Measurements from ENCODE around the gene SKOR1.

SKOR1 gene

DNA sequence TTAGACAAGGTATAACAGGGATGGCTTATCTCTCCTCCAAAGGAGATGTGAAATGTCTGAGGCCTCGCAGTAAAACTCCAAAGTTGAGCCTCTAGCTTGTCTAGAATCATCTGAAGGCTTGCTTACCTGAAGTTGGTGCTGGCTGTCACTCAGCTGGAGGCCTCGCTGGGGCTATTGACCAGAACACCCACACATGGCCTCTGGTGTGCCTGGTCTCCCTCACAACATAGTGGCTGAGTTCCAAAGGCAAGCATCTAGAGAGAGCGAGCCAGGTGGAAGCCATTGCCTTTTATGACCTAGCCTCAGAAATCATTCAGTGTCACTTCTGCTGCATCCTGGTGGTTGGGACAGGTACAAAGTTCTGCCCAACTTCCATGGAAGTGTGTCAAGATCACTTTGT, 31.9 kb downstream of the SKOR1 start:
- DNase-seq, result no peak

DNA sequence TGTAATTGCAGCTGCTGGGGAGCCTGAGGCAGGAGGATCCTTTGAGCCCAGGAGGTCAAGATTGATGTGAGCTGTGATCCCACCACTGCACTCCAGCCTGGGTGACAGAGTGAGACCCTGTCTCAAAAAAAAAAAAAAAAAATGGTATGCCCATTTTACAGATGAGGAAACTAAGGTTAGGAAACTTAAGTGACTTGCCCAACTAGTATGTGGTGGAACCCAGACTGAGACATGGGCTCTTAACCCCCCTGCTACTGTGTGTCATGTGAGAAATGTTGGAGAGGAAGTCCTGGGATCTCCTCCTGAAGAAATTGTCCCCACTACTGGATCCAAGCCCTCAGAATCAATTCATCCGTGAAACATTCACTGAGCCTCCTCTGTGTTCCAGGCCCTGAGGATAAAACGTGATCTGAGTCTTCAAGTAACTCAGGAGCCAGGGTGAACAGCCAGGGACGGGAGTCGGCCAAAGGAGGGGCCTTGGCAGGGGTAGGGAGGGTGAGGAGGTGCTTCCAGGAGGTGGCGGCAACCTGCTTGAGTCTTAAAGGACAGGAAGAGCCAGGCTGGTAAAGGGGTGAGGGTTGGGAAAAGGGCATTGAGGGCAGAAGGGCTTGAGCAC, 34.1 kb downstream of the SKOR1 start:
- no peak for DNase-seq

DNA sequence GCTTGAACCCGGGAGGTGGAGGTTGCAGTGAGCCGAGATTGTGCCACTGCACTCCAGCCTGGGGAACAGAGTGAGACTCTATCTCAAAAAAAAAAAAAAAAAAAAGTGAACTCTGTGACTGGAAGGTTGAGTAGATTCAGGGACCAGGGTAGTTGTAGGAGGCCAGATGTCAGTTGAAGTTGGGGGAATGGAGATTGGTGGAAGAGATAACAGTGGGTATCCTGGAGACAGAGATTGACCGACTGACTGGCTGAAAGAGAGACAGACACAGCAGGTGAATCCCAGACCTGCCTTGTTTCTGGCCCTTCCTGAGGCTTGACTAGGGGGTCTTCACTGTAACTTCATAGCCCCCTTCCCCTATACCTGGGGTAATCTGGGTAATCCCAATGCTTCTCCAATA, 36.7 kb downstream of the SKOR1 start:
- DNase-seq, result no peak

DNA sequence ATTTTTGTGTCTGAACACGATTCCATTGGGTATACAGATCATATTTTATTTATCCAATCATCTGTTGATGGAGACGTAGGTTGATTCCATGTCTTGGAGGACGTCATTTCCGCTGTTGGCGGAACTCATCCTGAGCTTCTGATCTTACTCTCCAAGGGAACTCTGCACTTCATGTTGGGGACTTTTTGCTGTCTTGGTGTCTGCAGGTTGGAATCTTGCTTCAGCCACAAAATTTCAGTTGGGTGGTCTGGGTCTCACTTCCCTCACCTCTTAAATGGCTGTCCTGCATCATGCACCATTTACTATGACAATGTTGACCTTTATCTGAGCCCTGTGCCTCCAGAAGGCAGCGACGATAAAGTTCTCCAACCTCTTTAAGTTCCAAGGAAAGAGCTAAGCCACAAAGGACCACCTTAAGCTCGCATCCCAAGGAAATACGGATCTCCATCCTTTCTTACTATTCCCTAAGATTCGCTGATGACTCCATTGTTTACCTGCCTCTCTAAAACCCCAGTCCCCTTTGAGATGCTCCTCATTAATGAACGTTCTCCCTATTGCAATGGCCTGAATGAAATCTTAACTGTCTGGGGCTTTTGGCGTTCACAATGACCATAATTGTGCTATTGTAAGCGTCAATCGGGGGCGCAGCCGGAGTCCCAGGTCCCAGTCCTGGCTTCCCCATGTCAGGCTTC, 37.6 kb downstream of the SKOR1 start:
- DNase-seq, result no peak

DNA sequence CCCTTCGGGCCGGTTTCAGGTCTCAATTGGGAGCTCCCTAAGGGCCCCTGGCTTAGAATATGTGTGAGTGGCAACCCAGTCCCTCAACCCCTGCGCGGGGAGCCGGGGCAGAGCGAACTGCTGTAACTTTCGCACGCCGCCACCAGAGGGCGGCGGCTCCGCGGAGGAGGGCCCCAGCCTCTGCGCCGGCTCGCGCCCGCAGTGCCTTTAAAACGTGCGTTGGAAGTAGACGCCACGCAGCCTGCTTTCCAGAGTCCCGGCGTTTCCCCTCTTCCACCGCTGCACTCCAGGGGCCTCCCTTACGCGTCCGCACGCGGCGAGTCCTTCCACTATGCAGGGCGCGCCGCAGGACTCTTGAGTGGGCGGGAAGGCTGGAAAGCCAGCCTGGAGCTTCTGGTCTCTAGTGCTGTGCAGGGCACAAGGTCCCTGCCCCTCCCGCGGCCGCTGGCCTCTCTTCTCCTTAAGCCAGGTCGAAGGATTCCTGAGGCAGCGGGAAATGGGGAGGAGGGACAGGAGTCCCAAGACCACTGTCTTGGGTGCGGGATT, 38.2 kb downstream of the SKOR1 start:
- DNase-seq, result peak; percentile 53

DNA sequence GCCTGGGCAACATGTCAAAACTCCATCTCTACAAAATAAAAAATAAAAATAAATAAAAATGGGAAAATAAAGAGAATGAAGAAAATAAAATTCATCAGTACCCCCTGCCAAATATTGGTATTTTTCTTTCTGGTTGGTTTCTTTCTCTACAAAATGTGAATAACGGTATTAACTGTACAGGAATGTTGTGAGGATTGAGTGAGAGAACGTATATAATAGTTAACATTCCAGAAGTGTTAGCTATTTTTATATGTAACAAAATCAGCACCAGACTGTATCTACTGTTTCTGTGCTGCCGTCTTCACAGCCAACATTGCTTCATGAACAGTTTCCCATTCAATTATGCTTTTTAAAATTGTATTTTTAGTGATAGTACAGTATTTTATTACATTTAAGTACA, 40.0 kb downstream of the SKOR1 start:
- no peak for DNase-seq

DNA sequence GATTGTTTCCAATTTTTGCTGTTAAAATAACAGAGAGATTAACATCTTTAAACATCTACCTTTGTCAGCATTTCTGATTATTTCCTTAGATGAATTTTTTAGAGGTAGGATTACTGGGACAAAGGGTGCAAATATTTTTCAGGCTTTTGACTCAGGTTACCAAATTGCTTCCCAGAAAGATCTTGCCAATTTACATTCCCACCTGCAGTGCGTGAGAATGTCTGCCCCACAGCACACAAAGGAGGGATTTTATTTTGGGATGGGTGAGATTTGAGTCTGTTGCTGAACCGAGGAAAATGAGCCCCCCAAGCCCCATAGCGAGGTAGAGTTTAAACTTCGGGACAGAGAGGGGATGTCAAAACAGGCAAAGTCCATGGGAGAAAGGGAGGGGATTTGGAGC, 40.5 kb downstream of the SKOR1 start:
- DNase-seq, result no peak

DNA sequence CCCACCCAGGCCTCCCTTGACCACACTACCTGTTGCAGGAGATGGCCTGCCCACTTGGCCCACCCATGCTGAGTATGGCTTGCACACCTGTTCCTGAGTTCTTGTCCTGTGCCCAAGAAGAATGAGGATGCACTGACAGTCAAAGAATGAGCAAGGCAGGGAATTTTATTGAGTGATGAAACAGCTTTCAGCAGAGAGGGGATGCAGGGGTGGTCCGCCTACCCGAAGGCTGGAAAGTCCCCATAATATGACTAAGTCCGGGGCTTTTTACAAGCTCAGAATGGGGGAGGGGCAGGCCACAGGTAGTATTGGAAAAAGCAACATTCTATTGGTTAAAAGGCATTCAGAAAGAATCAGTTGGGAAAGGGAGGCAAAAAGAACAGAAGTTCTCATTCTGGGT, 44.4 kb downstream of the SKOR1 start:
- no peak for DNase-seq

DNA sequence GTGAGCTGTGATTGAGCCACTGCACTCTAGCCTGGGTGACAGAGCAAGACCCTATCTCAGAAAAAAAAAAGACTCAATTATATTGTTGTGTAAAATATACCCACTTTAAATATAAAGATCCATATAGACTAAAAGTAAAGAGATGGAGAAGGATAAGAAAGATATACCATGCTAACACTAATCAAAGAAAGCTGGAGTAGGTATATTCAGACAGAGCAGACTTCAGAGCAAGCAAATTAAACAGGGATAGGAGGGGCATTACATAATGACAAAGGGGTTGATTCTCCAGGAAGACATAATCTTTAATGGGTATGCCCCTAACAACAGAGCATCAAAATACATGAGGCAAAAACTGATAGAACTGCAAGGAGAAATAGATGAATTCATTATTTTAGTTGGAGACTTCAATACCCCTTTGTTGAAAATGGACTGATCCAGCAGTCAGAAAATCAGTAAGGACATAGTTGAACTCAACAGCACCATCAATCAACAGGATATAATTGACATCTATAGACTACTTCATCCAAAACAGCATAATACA, 45.6 kb downstream of the SKOR1 start:
- DNase-seq, result no peak

DNA sequence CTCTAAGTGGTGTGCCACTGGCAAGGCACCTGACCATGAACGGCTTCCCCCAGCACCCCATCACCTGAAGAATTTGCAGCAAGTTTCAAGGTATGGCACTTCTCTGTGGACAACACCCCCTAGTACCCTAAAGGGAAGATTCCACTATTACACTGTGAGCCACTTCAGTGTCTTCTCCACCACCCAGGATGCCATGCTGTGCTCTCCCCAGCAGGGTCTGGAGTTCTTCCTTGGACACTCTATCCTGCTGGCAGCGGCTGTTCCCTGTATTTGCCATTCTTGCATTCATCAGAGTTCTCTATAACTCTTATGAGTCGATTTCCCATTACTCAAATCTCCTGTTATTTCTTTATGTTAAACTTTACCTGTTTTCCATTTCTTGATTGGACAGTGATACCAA, 48.5 kb downstream of the SKOR1 start:
- no peak for DNase-seq

DNA sequence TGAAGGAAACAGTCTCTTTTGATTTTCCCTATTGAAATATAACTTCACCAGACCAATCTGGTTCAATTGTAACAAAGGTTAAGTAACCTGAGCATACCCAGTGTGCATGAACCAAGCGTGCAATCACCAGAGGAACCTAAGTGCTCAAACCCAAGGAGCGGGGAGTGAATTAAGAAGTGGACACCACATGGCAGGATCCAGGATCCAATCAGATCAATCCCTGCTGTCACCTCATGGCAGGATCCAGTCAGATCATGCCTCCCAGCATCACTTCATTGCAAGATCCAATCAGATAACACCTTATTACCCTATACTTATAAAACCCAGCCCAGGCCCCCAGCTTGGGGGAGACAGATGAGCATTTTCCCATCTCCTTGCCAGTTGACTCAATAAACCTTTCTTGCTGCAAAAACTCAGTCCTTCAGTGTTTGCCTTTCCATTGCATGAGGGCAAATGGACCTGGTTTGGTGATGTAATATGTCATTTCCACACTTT, 53.5 kb downstream of the SKOR1 start:
- DNase-seq, result no peak

DNA sequence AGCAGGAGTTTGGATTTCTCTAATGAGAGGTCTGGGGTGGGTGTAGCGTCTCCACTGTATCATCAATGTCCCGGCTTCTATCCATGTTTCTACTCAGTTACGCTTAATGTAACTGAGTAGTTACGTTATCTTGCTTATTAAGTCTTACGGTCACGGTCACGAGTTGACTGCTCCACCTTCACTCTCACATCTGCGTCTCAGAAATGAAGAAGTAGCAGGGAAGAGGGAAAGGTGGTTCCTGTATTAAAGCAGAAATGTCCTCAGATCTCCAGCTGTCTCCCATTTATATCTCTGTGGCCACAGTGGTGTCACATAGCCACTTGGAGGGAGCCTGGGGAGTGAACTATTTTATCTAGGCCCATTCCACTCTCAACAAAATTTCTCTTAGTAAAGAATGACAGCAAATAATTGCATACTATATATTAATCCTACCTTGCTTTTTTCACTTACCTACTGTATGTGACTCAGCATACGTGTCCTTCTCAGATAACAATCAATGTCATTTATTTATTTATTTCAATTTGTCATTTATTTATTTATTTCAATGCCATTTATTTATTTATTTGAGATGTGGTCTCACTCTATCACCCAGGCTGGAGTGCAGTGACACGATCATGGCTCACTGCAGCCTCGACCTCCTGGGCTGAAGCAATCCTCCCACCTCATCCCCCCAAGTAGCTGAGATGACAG, 54.3 kb downstream of the SKOR1 start:
- DNase-seq, result no peak

DNA sequence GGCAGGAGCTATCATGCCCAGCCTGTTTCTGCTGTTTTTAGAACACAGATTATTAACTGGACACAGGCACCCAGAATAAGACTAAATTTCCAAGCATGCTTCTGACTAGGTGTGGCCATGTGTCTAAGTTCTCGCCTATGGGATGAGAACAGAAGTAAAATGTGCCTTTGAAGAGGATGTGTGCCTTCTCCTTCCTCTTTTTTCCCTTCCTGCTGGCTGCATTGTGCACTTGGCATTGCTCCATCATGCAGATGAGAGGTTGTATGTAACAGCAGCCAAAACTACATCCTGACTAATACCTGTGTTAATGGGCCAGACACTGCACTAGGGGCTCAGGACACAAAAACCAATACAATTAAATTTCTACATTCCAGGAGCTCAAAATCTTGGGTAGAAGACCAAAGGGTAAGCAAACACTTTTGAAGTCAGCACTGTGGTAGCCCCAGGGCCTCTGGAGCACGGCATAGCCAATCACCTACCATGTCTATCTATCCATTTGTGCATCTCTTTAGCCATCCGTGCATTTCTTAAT, 55.4 kb downstream of the SKOR1 start:
- no peak for DNase-seq

DNA sequence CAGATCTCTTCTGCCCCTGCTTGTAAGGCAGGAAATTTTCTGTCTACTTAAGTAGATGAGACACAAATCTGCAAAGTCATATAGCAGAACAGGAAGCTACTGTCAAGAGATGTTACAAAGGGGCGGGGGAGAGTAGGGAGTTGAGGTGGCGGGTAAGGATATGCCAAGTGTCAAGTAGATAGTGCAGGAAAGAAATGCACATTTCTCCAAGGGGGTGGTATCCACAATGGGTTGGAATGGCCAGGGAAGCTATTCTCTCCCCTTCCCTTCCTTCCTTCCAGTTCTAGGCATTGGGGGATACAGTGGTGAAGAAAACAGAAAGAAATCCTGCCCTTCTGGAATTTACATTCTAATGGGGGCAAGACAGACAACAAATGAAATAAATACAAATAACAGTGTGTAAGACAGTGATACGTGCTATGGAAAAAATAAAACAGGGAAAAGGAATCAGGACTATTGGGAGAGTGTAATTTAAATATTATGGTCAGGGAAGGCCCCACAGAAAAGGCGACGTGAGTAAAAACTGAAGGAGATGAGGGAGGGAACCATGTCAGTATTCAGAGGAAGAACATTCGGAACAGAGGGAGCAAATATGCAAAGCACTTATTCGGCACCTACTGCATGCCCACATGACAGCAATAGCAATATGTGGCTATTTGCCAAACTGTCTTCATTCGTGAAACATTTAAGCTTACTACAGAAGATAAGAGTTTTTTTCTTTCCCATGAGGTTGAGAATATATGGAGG, 57.4 kb downstream of the SKOR1 start:
- no peak for DNase-seq

DNA sequence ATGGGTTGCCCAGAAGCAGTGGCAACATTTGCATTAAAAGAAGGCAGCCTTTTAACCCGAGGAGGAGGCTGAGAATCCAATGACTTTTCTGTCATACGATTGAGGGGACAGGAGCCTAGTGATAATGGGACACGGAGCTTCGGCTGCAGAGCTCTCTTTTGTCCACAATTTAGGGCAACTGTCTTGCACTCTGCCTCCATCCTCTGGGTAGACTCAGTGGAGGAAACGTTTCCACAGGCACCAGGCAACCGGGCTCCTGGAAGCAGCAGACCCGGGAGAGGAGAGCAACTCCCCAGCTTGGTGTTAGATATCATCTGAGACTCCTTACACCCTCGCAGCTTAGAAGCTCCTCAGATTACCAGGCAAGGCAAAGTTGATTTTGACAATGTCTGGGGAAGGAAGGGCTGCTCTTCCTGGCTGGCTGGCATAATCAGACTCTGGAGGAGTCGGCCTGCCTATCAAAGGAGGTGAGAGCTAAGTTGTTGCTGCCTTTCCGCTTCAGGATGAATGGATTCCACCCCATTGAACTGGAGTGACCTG, 58.0 kb downstream of the SKOR1 start:
- DNase-seq, result no peak

DNA sequence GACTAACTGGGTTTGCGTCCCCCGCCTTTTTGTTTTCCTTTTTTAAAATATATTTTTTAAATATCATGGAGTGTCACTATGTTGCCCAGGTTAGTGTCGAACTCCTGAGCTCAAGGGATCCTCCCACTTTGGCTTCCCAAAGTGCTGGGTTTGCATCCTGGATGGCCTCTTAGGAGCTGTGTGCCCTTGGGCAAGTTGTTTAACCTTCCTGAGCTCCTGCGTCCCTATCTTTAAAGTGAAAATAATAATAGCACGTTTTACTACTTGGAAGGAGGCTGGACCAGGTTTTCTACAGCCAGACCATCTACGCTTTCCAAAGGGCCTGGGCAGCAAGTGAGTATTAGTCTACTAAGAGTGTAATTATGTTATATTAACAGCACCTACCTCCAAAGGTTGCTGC, 58.7 kb downstream of the SKOR1 start:
- no peak for DNase-seq
